Activated CD8-positive, alpha-beta memory T cell treated with anti-CD3 and anti-CD28 coated beads for 36 hours (primary cell): ENCODE data around the gene APOBEC3F. TPM values are rescaled to one million over a fixed set of nuclear protein-coding genes. Genes with fewer than 3 reads are reported as not detected.
"Not testable (repeated sequence)": the region's sequence is repeated elsewhere in the genome, so short reads cannot be mapped to it uniquely, and the experiment has no call there.

Experiments
- CTCF ChIA-PET: fragments of 350-600 bp; sonication (Branson Sonifier 250); formaldehyde crosslinking; loops from one replicate; lab custom pipeline; 2021; ENCODE audit warnings: antibody characterized with exemption; lab: Charles Lee
- POLR2A ChIA-PET: fragments of 350-600 bp; sonication (Branson Sonifier 250); formaldehyde crosslinking; loops from one replicate; lab custom pipeline; 2021; ENCODE audit warnings: antibody characterized with exemption; lab: Charles Lee
- total RNA-seq, 2 experiments: library from RNA; stranded (reverse); gene quantifications; one replicate each; pipeline ENCODE4 v1.2.3, GENCODE V29; 2021

Gene APOBEC3F
- total RNA-seq, 2 experiments from 2014 or later = 28.6 to 30.0 TPM

- CTCF ChIA-PET, POLR2A ChIA-PET: not testable (repeated sequence)
Measured at GRCh38 chr22:39061290-39061689, 20.6 kb downstream of the APOBEC3F start.

GRCh38 chr22:39061951-39062350 is 21.3 kb downstream of the APOBEC3F start:
- POLR2A ChIA-PET, CTCF ChIA-PET: not testable (repeated sequence)

- CTCF ChIA-PET = not testable (repeated sequence)
- POLR2A ChIA-PET = interaction anchor here (0.9 kb wide), 1 partner anchor 22 kb away, joined by 3 read pairs; no protein-coding TSS in a partner anchor
Measured at GRCh38 chr22:39063904-39064303, 23.2 kb downstream of the APOBEC3F start.

GRCh38 chr22:39066442-39067276 is 26.0 kb downstream of the APOBEC3F start:
- POLR2A ChIA-PET, CTCF ChIA-PET: not testable (repeated sequence)

GRCh38 chr22:39068033-39068785 is 27.5 kb downstream of the APOBEC3F start:
- ChIA-PET CTCF (interaction anchor here (0.6 to 3.2 kb wide), 2 partner anchors 10 to 27 kb away, joined by 3 to 9 read pairs; partner anchors contain the start of gene APOBEC3G), POLR2A (no interaction called here)

- CTCF ChIA-PET = interaction anchor here (3.2 kb wide), 1 partner anchor 8 kb away, joined by 9 read pairs; the partner anchor contains the start of gene APOBEC3G
Measured at GRCh38 chr22:39070186-39070585, 29.5 kb downstream of the APOBEC3F start.

GRCh38 chr22:39072581-39072981 is 31.9 kb downstream of the APOBEC3F start:
- POLR2A ChIA-PET, CTCF ChIA-PET: not testable (repeated sequence)

More at GRCh38 chr22:39070186-39070585, 29.5 kb downstream of the APOBEC3F start:
- POLR2A ChIA-PET = no interaction called here

GRCh38 chr22:39073981-39074380 is 33.3 kb downstream of the APOBEC3F start:
- CTCF ChIA-PET = no interaction called here
- POLR2A ChIA-PET = no interaction called here

- CTCF ChIA-PET = interaction anchor here (1.5 kb wide), 1 partner anchor 22 kb away, joined by 3 read pairs; no protein-coding TSS in a partner anchor
Measured at GRCh38 chr22:39076155-39077025, 35.7 kb downstream of the APOBEC3F start.

GRCh38 chr22:39077026-39077840 is 36.6 kb downstream of the APOBEC3F start, which contains the start of gene APOBEC3G:
Gene APOBEC3G, plus strand, starts transcription at chr22:39077275. Its CDS starts 87 bp downstream, at chr22:39077362.
- POLR2A ChIA-PET = not testable (repeated sequence)
- CTCF ChIA-PET = interaction anchor here (1.5 to 2.0 kb wide), 2 partner anchors 8 to 21 kb away, joined by 3 to 9 read pairs; no protein-coding TSS in a partner anchor

More at GRCh38 chr22:39076155-39077025, 35.7 kb downstream of the APOBEC3F start:
- POLR2A ChIA-PET = not testable (repeated sequence)

GRCh38 chr22:39077912-39078311 is 37.2 kb downstream of the APOBEC3F start:
- ChIA-PET POLR2A (interaction anchor here (0.7 kb wide), 1 partner anchor 17 kb away, joined by 3 read pairs; no protein-coding TSS in a partner anchor), CTCF (interaction anchor here (2.0 to 2.1 kb wide), 2 partner anchors 9 to 11 kb away, joined by 8 to 9 read pairs; no protein-coding TSS in a partner anchor)

- ChIA-PET CTCF (interaction anchor here (2.0 to 2.1 kb wide), 2 partner anchors 9 to 10 kb away, joined by 8 to 9 read pairs; no protein-coding TSS in a partner anchor), POLR2A (interaction anchor here (0.7 kb wide), 1 partner anchor 16 kb away, joined by 3 read pairs; no protein-coding TSS in a partner anchor)
Measured at GRCh38 chr22:39078329-39078728, 37.7 kb downstream of the APOBEC3F start.

- POLR2A ChIA-PET = interaction anchor here (0.6 kb wide), 1 partner anchor 38 kb away, joined by 7 read pairs; no protein-coding TSS in a partner anchor
- CTCF ChIA-PET = interaction anchor here (2.0 to 2.1 kb wide), 2 partner anchors 9 to 10 kb away, joined by 8 to 9 read pairs; no protein-coding TSS in a partner anchor
Measured at GRCh38 chr22:39079054-39079637, 38.5 kb downstream of the APOBEC3F start.

GRCh38 chr22:39080052-39080762 is 39.5 kb downstream of the APOBEC3F start:
- POLR2A ChIA-PET = interaction anchor here (0.9 kb wide), 1 partner anchor 38 kb away, joined by 3 read pairs; no protein-coding TSS in a partner anchor
- CTCF ChIA-PET = interaction anchor here (1.2 to 2.1 kb wide), 3 partner anchors 8 to 106 kb away, joined by 3 to 8 read pairs (median 4); no protein-coding TSS in a partner anchor

- CTCF ChIA-PET = interaction anchor here (1.2 kb wide), 2 partner anchors 8 to 107 kb away, joined by 3 to 4 read pairs; no protein-coding TSS in a partner anchor
- POLR2A ChIA-PET = interaction anchor here (0.9 kb wide), 1 partner anchor 37 kb away, joined by 3 read pairs; no protein-coding TSS in a partner anchor
Measured at GRCh38 chr22:39081016-39081415, 40.4 kb downstream of the APOBEC3F start.

- CTCF ChIA-PET = interaction anchor here (1.2 kb wide), 2 partner anchors 8 to 108 kb away, joined by 3 to 4 read pairs; no protein-coding TSS in a partner anchor
Measured at GRCh38 chr22:39081598-39081997, 40.9 kb downstream of the APOBEC3F start.

More at GRCh38 chr22:39081598-39081997, 40.9 kb downstream of the APOBEC3F start:
- POLR2A ChIA-PET = no interaction called here
